Fibroblast of lung (primary cell): ENCODE results near the gene SPOCD1. TPM values are rescaled to one million over a fixed set of nuclear protein-coding genes. Genes with fewer than 3 reads are reported as not detected.

Source experiments
- DNase-seq, 2 donors: peaks; one replicate each; pipeline versions ENCODE4 v3.0.0 to v3.0.0-alpha.2; 2010; ENCODE audit warnings: low read depth in 2 of 2
- H2AFZ ChIP-seq: 2 replicates; pipeline ENCODE4 v1.5.1; 2012; ENCODE audit warnings: low read length, control low read depth, inconsistent platforms
- H3K27ac ChIP-seq: 2 replicates; pipeline ENCODE4 v1.5.1; 2011; ENCODE audit warnings: low read length, control low read depth; ENCODE audit not compliant: insufficient read depth
- H3K27me3 ChIP-seq: 2 replicates; pipeline ENCODE4 v1.5.1; 2011; ENCODE audit warnings: mild to moderate bottlenecking, low read length; ENCODE audit not compliant: control insufficient read depth, insufficient read depth
- H3K36me3 ChIP-seq: 2 replicates; pipeline ENCODE4 v1.5.1; 2011; ENCODE audit warnings: low read length; ENCODE audit not compliant: control insufficient read depth, insufficient read depth
- H3K4me1 ChIP-seq: 2 replicates; pipeline ENCODE4 v1.5.1; 2011; ENCODE audit warnings: low read length; ENCODE audit not compliant: control insufficient read depth, insufficient read depth; ENCODE audit errors: extremely low read depth
- H3K4me2 ChIP-seq: 2 replicates; pipeline ENCODE4 v1.5.1; 2011; ENCODE audit warnings: low read length, control low read depth; ENCODE audit not compliant: insufficient read depth; ENCODE audit errors: extremely low read depth
- H3K4me3 ChIP-seq, 4 experiments: fragments of 200-600 bp in 1 of 4; sonication (generic) in 1 of 4; replicated peaks in 1 of 4; 2 replicates each; pipeline ENCODE4 v1.5.1; 2011 to 2016; ENCODE audit warnings: low read length in 4 of 4, low read depth in 3 of 4, mild to moderate bottlenecking in 3 of 4, control low read depth in 2 of 4, inconsistent platforms in 1 of 4, mixed read lengths in 1 of 4; ENCODE audit not compliant: insufficient read depth in 1 of 4; ENCODE audit errors: control extremely low read depth in 1 of 4
- H3K79me2 ChIP-seq: 2 replicates; pipeline ENCODE4 v1.5.1; 2012; ENCODE audit warnings: mild to moderate bottlenecking, low read length, inconsistent platforms; ENCODE audit not compliant: control insufficient read depth, insufficient read depth
- H3K9ac ChIP-seq: 2 replicates; pipeline ENCODE4 v1.5.1; 2011; ENCODE audit warnings: mild to moderate bottlenecking, low read length, control low read depth; ENCODE audit not compliant: insufficient read depth
- H3K9me3 ChIP-seq: 2 replicates; pipeline ENCODE4 v1.5.1; 2012; ENCODE audit warnings: low read depth, low read length; ENCODE audit not compliant: control insufficient read depth, insufficient read depth
- H4K20me1 ChIP-seq: 2 replicates; pipeline ENCODE4 v1.5.1; 2011; ENCODE audit warnings: low read length; ENCODE audit not compliant: control insufficient read depth, insufficient read depth; ENCODE audit errors: extremely low read depth
- CTCF ChIP-seq, 2 donors: IDR thresholded peaks in 1 of 2; conservative IDR thresholded peaks in 1 of 2; 1 replicate in 1 of 2; 2 replicates in 1 of 2; pipeline ENCODE4 v1.5.1; 2011 to 2012; ENCODE audit warnings: low read length in 2 of 2, control low read depth in 1 of 2, inconsistent platforms in 1 of 2, low read depth in 1 of 2, mild to moderate bottlenecking in 1 of 2
- EZH2 ChIP-seq: IDR thresholded peaks from 2 replicates; pipeline ENCODE4 v1.5.1; 2012; ENCODE audit warnings: low read length, control low read depth, mild to moderate bottlenecking; ENCODE audit errors: missing control alignments
- polyA plus RNA-seq, 2 donors: library from polyadenylated mRNA; depleted of rRNA in 1 of 2; stranded (reverse) in 1 of 2; unstranded in 1 of 2; fragments of >200 nt; gene quantifications; 2 replicates each; pipeline ENCODE4 v1.2.1, GENCODE V29; 2011 to 2012; ENCODE audit warnings: missing spikeins in 1 of 2
- total RNA-seq: library from RNA; depleted of rRNA; stranded (reverse); fragments of >200 nt; gene quantifications from 2 replicates; pipeline ENCODE4 v1.2.1, GENCODE V29; 2014

Gene SPOCD1
- total and polyA plus RNA-seq, 2 donors (not counting 1 experiment from before 2014, with no cell fraction given) = 47.2 to 55.4 TPM

- H2AFZ ChIP-seq = no peak overlapping the region
- TF ChIP-seq CTCF (conservative IDR thresholded peaks at IDR 0.05 in 1 of 2, IDR thresholded peaks at IDR 0.05 in 1 of 2; ENCODE audit: low read depth in 1 of 2, low read length in 2 of 2) (no peak), EZH2 (no peak)
- no peaks in the 10 kb centered on the region for H3K79me2 ChIP-seq
- H3K36me3 ChIP-seq = no peaks in the 10 kb centered on the region
- H3K27ac ChIP-seq = no peak overlapping the region
- no peak overlapping the region for H3K4me3 ChIP-seq
- H4K20me1 ChIP-seq = no peaks in the 10 kb centered on the region
- peaks cover 5% of the 10 kb centered on the region for H3K4me1 ChIP-seq
- no peak overlapping the region for H3K9ac ChIP-seq
- H3K9me3 ChIP-seq = no peaks in the 10 kb centered on the region
- no peak overlapping the region for H3K4me2 ChIP-seq
- no peak for DNase-seq
- H3K27me3 ChIP-seq = no peaks in the 10 kb centered on the region
Observed at GRCh38 chr1:31745946-31746670, 69.7 kb downstream of the SPOCD1 start.

- no peaks in the 10 kb centered on the region for H4K20me1 ChIP-seq
- no peaks in the 10 kb centered on the region for H3K27me3 ChIP-seq
- no peaks in the 10 kb centered on the region for H3K9me3 ChIP-seq
- no peak overlapping the region for H3K9ac ChIP-seq
- H3K4me3 ChIP-seq = no peak overlapping the region
- peak in 1 of 2 donors; percentile 58 for DNase-seq
- no peak overlapping the region for H3K4me2 ChIP-seq
- H3K27ac ChIP-seq = no peak overlapping the region
- no peaks in the 10 kb centered on the region for H3K36me3 ChIP-seq
- no peaks in the 10 kb centered on the region for H3K79me2 ChIP-seq
- no peak for TF ChIP-seq EZH2
- TF ChIP-seq CTCF (conservative IDR thresholded peaks at IDR 0.05 in 1 of 2, IDR thresholded peaks at IDR 0.05 in 1 of 2; ENCODE audit: low read depth in 1 of 2, low read length in 2 of 2) = peak; percentile 81 to 85
- no peaks in the 10 kb centered on the region for H3K4me1 ChIP-seq
- no peak overlapping the region for H2AFZ ChIP-seq
Observed at GRCh38 chr1:31745096-31745945, 70.5 kb downstream of the SPOCD1 start.

- TF ChIP-seq EZH2 (no peak), CTCF (conservative IDR thresholded peaks at IDR 0.05 in 1 of 2, IDR thresholded peaks at IDR 0.05 in 1 of 2; ENCODE audit: low read depth in 1 of 2, low read length in 2 of 2) (no peak)
- DNase-seq = no peak
- Histone ChIP-seq H3K9me3 (no peaks in the 10 kb centered on the region), H3K4me1 (no peaks in the 10 kb centered on the region), H3K4me2 (no peak overlapping the region), H3K27me3 (no peaks in the 10 kb centered on the region), H3K9ac (no peak overlapping the region), H3K36me3 (no peaks in the 10 kb centered on the region), H4K20me1 (no peaks in the 10 kb centered on the region), H3K79me2 (no peaks in the 10 kb centered on the region), H3K27ac (no peak overlapping the region), H2AFZ (no peak overlapping the region), H3K4me3 (no peak overlapping the region)
Observed at GRCh38 chr1:31744165-31744888, 71.5 kb downstream of the SPOCD1 start.
